Cardiac fibroblast (primary cell): ENCODE measurements around the gene AACS.

Experiments
- DNase-seq, 2 donors: peaks; one replicate each; pipeline versions ENCODE4 v3.0.0 to v3.0.0-alpha.2; 2010; ENCODE audit warnings: low read depth in 2 of 2
- H3K4me3 ChIP-seq, 2 donors: replicated peaks in 1 of 2; 1 replicate in 1 of 2; 2 replicates in 1 of 2; pipeline ENCODE4 v1.5.1; 2011; ENCODE audit warnings: low read depth in 2 of 2, low read length in 2 of 2, mild to moderate bottlenecking in 2 of 2, moderate library complexity in 1 of 2
- CTCF ChIP-seq: IDR thresholded peaks from one replicate; pipeline ENCODE4 v1.5.1; 2011; ENCODE audit warnings: low read depth, mild to moderate bottlenecking, low read length, inconsistent platforms

The AACS gene

GRCh38 chr12:125180144-125180543, 114.9 kb downstream of the AACS start:
- no peak for TF ChIP-seq CTCF

GRCh38 chr12:125181107-125181506, 115.9 kb downstream of the AACS start:
- no peak for TF ChIP-seq CTCF

More at GRCh38 chr12:125180144-125180543, 114.9 kb downstream of the AACS start:
- H3K4me3 ChIP-seq: no peak overlapping the region
- DNase-seq: no peak

GRCh38 chr12:125183187-125184067, 118.2 kb downstream of the AACS start:
- no peak overlapping the region for H3K4me3 ChIP-seq
- peak; percentile 99 for TF ChIP-seq CTCF
- peak; percentile 76 to 81 for DNase-seq

More at GRCh38 chr12:125181107-125181506, 115.9 kb downstream of the AACS start:
- no peak for DNase-seq
- no peak overlapping the region for H3K4me3 ChIP-seq

- TF ChIP-seq CTCF: no peak
- no peak for DNase-seq
Measured at GRCh38 chr12:125184213-125184967, 119.2 kb downstream of the AACS start.

GRCh38 chr12:125185311-125185739, 120.1 kb downstream of the AACS start:
- no peak for DNase-seq
- TF ChIP-seq CTCF: no peak
- peak overlapping the region in 1 of 2 donors; percentile 43 for H3K4me3 ChIP-seq

More at GRCh38 chr12:125184213-125184967, 119.2 kb downstream of the AACS start:
- no peak overlapping the region for H3K4me3 ChIP-seq

- DNase-seq: peak; percentile 73 to 78
- peak within 1 kb of the TSS; percentile 36 to 51 for H3K4me3 ChIP-seq
- TF ChIP-seq CTCF: no peak
Measured at GRCh38 chr12:125185740-125186470, 120.7 kb downstream of the AACS start, which contains the start of gene TMEM132B. TSS of gene TMEM132B (plus strand) at chr12:125186386.
